HG02840 (cell line): ENCODE results near the gene PPAN.

Source experiments
- ATAC-seq: cut with Tn5 transposase; IDR thresholded peaks from one replicate; pipeline ENCODE4 v1.9.1; 2021; ENCODE audit warnings: mild to moderate bottlenecking, moderate library complexity, moderate number of reproducible peaks; ENCODE audit not compliant: unreplicated experiment, low FRiP score

The PPAN gene, protein sequence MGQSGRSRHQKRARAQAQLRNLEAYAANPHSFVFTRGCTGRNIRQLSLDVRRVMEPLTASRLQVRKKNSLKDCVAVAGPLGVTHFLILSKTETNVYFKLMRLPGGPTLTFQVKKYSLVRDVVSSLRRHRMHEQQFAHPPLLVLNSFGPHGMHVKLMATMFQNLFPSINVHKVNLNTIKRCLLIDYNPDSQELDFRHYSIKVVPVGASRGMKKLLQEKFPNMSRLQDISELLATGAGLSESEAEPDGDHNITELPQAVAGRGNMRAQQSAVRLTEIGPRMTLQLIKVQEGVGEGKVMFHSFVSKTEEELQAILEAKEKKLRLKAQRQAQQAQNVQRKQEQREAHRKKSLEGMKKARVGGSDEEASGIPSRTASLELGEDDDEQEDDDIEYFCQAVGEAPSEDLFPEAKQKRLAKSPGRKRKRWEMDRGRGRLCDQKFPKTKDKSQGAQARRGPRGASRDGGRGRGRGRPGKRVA

DNA sequence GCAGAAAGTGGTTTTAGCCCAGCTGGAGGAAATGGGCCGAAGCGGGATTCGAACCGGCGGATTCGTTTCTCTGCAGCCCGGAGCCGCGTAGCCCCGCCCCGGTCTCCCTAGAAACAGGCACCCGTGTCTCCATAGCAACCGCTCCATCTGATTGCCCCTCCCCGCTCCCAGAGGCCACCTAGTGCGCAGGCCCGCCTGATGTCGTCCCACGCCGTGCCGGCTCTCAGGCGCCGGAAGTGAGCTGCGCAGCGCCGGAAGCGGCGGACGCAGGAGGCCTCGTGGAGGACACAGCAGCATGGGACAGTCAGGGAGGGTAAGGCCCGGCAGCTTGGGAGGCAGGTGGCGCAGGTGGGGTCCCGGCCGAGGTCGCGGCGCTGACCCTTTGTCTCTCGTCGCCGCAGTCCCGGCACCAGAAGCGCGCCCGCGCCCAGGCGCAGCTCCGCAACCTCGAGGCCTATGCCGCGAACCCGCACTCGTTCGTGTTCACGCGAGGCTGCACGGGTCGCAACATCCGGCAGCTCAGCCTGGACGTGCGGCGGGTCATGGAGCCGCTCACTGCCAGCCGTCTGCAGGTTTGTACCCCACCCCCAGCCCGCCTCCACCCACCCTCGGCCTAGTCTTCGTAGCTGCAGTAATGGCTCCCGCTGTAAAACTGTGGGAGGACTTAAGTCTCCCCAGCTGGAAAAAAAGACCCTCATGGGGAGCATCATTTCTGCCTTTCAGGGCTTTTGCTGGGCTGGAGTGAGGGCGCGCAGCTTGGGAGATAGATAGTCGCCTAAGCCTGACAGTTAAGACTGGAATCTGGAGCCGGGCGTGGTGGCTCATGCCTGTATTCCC, at the start of gene PPAN:
TSS of gene PPAN (plus strand) at position 263 of the 837 bp plus-strand sequence. CDS start at position 296, 33 bp downstream.
- peak; percentile 42 for ATAC-seq

DNA sequence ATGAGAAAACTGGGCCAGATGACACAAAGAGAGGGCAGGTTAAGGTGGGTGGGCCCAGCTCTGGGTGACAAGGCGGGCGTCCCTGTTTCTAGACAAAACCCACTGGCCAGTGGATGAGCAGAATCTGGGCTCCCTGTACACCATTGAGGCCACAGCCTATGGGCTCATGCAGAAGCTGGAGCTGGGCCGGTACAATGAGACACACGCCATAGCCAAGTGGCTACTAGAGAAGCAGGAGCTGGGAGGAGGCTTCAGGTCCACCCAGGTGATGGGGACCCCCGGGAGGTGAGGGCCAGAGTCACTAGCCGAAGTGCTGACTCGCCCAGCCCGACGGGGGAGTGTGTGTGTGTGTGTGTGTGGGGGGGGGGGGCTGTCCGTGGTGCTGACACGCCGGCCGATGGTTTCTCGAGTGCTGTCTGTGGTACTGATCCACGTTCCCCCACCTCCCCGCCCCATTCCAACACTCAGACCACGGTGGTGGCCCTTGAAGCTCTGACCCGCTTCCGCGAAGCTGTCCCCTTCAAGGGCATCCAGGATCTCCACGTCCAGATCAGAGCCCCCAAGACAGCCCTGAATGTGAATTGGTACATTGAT, 44.3 kb upstream of the PPAN start:
- no peak for ATAC-seq

GRCh38 chr19:10068205-10068604, 38.0 kb upstream of the PPAN start:
- ATAC-seq: no peak

GRCh38 chr19:10069046-10069445, 37.1 kb upstream of the PPAN start:
- ATAC-seq: no peak

- no peak for ATAC-seq
Measured at GRCh38 chr19:10070730-10071446, 35.3 kb upstream of the PPAN start.

- ATAC-seq: no peak
Measured at GRCh38 chr19:10074153-10074552, 32.0 kb upstream of the PPAN start.

DNA sequence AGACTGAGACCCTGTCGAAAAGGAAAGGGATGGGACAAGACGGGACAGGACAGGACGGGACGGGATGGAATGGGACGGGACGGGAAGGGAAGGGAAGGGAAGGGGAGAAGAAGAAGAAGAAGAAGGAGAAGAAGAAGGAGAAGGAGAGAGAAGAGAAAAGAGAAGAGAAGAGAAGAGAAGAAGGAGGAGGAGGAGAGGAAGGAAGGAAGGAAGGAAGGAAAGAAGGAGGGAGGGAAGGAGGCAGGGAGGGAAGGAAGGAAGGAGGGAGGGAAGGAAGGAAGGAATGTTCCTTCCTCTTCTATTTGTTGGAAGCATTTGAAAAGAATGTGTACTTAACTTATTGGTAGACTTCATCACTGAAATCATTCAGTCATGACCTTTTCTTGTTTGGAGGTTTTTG, 29.6 kb upstream of the PPAN start:
- no peak for ATAC-seq

DNA sequence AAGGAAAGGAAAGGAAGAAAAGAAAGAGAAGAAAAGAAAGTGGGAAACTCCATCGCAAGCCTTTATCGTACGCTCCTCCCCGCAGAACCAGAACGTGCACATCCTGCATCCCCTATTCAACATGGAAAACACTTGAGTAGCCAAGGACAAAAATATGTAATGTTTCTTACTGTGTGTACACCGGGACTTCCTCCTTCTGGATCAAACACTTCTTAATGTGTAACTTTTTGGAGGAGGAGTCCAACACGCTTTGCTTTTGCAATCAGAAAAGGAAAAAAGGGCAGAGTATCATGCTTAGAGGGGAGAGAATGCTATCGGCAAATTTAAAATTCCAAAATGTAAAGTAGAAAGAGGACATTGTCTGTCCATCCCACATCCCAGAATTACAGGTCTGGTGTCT, 27.8 kb upstream of the PPAN start:
- ATAC-seq: no peak

- ATAC-seq: no peak
Measured at GRCh38 chr19:10079031-10079453, 27.1 kb upstream of the PPAN start.

DNA sequence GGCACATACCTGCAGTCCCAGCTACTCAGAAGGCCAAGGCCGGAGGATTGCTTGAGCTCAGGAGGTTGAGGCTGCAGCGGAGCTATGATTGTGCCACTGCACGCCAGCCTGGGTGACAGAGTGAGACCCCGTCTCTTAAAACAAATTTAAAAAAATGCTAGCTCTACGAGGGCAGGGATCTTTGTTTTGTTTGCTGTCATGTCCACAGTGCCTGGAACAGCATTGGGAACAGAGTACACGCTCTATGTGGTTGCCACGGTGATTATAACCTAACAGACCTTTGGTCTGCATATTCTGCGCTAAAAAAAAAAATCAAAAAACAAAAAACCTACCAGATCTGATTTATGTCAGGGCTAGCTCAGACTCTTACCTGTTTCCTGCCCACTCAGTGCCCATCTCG, 22.3 kb upstream of the PPAN start:
- ATAC-seq: no peak

DNA sequence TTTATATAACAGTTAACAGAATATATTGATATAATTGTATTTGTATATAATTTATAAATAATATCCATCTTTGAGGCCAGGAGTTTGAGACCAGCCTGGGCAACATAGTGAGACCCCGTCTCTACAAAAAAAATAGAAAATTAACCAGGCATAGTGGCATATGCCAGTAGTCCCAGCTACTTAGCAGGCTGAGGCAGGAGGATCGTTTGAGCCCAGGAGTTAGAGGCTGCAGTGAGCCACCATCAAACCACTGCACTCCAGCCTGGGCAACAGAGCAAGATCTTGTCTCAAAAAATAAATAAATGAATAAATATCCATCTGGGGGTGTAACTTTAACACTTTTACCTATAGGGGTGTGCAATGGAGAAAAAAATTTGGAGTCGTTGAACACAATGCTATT, 21.4 kb upstream of the PPAN start:
- no peak for ATAC-seq

DNA sequence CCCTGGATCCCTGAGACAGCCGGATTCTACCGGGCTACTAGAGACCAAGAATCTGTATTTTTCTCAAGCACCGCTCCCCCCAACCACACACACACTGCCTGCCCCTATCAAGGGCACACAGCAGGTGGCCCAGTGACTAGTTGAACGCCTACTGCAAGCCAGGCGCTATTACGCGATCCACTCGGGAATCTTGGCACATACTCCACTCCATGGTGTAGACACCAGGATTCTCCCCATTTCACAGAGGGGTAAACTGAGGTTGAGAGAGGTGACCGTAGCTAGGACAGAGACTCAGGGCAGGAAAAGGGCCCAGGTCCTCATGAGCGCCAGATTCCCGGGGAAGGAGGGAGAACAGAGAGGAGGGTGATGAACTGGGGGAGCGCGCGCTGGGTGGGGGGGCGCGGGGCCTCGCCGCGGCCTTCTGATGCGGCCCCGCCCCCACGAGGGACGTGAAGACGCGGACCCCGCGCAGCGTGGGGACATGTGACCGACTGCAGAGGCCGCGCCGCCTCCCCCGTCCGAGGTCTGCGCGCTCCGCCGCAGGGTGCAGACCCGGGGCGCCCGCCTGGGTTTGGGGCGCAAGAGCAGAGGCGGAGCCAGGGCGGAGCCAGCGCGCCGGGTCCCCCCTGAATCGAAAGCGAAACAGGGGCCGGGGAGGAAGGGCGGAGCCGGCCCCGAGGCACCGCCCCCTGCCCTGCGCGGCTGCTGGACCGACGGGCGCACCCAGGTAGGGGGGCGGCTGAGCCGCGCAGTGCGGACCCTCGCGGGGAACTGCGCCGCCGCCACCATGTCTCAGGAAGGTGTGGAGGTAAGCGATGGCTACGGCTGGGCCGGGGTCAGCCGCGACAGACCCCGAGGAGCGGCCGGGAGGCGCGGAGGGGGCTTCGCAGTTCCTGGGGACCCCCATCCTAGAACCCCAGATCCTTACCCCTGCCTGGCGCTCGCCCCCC, 20.2 kb upstream of the PPAN start, which contains the start of gene SHFL:
TSS of gene SHFL (plus strand) at position 677 of the 950 bp plus-strand sequence. CDS start at position 788, 111 bp downstream.
- peak; percentile 81 for ATAC-seq

GRCh38 chr19:10086591-10087192, 19.5 kb upstream of the PPAN start:
- no peak for ATAC-seq

GRCh38 chr19:10087296-10088061, 18.7 kb upstream of the PPAN start:
- no peak for ATAC-seq

GRCh38 chr19:10088949-10089554, 17.1 kb upstream of the PPAN start:
- ATAC-seq: no peak

DNA sequence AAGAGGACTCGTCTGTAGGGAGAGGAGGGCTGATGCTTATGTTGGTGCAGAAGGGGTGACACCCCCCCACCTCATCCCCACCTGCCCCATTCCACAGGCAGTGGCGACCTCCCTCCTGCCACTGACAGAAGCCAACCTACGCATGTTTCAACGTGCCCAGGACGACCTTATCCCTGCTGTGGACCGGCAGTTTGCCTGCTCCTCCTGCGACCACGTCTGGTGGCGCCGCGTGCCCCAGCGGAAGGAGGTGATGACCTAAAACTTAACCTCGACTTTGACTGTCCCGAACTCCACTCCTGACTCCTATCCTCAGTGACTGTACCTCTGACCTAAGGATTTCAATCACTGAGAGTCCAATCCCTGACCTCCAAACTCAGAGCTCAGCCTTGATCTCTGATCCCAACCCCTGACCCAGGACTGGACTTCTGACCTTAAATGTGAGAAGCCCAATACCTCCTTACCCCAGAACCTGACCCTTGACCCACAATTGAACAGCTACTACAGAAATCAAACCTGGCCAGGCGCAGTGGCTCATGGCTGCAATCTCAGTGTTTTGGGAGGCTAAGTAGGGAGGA, 16.3 kb upstream of the PPAN start:
- no peak for ATAC-seq

GRCh38 chr19:10091370-10091687, 14.8 kb upstream of the PPAN start:
- ATAC-seq: no peak
